HG03060 (cell line): ENCODE measurements around the gene BEND7.

Experiments
- ATAC-seq: cut with Tn5 transposase; IDR thresholded peaks from one replicate; pipeline ENCODE4 v1.9.1; 2021; ENCODE audit warnings: low read depth, moderate number of reproducible peaks; ENCODE audit not compliant: unreplicated experiment

The BEND7 gene

GRCh38 chr10:13393640-13394039, 135.2 kb downstream of the BEND7 start:
- ATAC-seq: no peak

- no peak for ATAC-seq
Observed at GRCh38 chr10:13392701-13393100, 136.1 kb downstream of the BEND7 start.
